Measurements from ENCODE around the gene SYCP3.

Gene SYCP3

DNA sequence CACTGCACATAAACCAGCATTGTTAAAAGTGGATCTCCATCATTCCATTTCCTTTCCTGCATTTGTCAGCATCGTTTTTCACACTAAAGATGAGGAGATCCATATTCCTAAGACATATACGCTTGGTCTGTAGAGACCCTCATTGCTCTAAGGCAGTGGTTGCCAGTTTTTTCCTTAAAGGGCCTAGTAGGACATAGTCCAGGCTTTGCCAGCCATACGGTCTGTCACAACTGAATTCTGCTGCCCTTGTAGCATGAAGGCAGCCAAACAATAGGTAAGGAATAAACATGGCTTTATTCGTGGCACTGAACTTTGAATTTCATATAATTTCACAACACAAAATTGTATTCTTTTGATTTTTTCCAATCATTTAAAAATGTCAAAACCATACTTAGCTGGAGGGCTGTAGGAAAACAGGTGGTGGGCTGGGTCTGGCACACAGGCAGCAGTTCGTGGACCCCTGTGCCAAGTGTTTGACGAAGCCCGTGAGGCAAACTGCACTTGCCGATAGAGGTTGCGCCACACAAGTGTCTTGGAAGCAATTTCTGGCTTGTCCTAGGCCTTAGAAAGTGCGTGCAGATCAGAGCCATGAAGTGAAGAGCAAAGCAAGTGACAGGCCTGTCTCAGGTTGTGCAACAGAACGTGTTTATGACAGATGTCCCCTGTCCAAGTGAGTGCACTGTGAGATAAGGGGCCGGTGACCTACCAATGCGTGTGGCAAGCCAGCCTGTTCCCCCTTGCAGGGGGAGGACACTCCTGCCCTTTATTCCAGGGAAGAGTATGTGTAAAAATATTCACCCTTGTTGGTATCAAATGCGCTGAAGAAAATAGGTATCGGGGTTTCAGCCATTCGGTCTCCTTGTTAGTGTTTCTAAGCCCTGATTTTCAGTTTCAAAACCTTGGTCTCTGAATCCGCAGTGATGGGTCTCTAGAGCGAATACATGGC, 42.7 kb downstream of the SYCP3 start:
- TF ChIP-seq, protein P1, sequence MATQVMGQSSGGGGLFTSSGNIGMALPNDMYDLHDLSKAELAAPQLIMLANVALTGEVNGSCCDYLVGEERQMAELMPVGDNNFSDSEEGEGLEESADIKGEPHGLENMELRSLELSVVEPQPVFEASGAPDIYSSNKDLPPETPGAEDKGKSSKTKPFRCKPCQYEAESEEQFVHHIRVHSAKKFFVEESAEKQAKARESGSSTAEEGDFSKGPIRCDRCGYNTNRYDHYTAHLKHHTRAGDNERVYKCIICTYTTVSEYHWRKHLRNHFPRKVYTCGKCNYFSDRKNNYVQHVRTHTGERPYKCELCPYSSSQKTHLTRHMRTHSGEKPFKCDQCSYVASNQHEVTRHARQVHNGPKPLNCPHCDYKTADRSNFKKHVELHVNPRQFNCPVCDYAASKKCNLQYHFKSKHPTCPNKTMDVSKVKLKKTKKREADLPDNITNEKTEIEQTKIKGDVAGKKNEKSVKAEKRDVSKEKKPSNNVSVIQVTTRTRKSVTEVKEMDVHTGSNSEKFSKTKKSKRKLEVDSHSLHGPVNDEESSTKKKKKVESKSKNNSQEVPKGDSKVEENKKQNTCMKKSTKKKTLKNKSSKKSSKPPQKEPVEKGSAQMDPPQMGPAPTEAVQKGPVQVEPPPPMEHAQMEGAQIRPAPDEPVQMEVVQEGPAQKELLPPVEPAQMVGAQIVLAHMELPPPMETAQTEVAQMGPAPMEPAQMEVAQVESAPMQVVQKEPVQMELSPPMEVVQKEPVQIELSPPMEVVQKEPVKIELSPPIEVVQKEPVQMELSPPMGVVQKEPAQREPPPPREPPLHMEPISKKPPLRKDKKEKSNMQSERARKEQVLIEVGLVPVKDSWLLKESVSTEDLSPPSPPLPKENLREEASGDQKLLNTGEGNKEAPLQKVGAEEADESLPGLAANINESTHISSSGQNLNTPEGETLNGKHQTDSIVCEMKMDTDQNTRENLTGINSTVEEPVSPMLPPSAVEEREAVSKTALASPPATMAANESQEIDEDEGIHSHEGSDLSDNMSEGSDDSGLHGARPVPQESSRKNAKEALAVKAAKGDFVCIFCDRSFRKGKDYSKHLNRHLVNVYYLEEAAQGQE (IDR thresholded peaks at IDR 0.05; ENCODE audit: insufficient replicate concordance, low read depth), result no peak
- no peak for TF ChIP-seq GABPA (IDR thresholded peaks at IDR 0.05; ENCODE audit: low read depth)
- TF ChIP-seq SPI1 (IDR thresholded peaks at IDR 0.05; ENCODE audit: borderline replicate concordance, low read depth), result no peak
- TF ChIP-seq, protein P2, sequence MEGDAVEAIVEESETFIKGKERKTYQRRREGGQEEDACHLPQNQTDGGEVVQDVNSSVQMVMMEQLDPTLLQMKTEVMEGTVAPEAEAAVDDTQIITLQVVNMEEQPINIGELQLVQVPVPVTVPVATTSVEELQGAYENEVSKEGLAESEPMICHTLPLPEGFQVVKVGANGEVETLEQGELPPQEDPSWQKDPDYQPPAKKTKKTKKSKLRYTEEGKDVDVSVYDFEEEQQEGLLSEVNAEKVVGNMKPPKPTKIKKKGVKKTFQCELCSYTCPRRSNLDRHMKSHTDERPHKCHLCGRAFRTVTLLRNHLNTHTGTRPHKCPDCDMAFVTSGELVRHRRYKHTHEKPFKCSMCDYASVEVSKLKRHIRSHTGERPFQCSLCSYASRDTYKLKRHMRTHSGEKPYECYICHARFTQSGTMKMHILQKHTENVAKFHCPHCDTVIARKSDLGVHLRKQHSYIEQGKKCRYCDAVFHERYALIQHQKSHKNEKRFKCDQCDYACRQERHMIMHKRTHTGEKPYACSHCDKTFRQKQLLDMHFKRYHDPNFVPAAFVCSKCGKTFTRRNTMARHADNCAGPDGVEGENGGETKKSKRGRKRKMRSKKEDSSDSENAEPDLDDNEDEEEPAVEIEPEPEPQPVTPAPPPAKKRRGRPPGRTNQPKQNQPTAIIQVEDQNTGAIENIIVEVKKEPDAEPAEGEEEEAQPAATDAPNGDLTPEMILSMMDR (IDR thresholded peaks at IDR 0.05; ENCODE audit: insufficient read depth, low read length), result no peak
- TF ChIP-seq POLR2AphosphoS5 (IDR thresholded peaks at IDR 0.05; ENCODE audit: low read depth), result peak; percentile 78
- H3K4me3 ChIP-seq (replicated peaks; ENCODE audit: insufficient read depth, low read length), result peak overlapping the region; percentile 85
- peak overlapping the region; percentile 86 for H3K27ac ChIP-seq (replicated peaks)
- H3K27me3 ChIP-seq (ENCODE audit: insufficient read depth, poor library complexity, severe bottlenecking), result no peaks in the 10 kb centered on the region
- peak; percentile 77 to 91 for DNase-seq (ENCODE audit: low read depth in 1 of 2, low spot score in 1 of 2)

DNA sequence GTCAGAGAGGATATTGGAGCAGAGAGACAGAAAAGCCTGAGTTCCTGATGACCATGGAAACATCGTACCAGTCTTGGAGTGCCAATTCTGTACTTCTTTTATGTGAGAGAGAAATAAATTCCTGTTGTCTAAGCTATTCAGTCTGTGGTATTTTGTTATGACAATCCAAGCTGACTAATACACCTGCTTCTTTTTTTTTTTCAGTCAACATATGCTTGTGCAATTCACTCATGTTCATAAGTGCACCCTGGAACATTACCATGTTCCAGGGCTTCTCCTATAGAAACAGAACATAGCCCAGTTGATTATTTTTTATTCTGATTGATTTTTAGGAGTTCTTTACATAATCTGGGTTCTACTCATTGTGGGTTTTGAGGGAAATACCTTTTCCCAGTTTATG, 43.6 kb downstream of the SYCP3 start:
- Histone ChIP-seq H3K27me3 (ENCODE audit: insufficient read depth, poor library complexity, severe bottlenecking) (no peaks in the 10 kb centered on the region), H3K27ac (replicated peaks) (peak overlapping the region; percentile 86; the same call in 1 of the 2 replicates), H3K4me3 (replicated peaks; ENCODE audit: insufficient read depth, low read length) (no peak overlapping the region)
- no peak for TF ChIP-seq POLR2AphosphoS5 (IDR thresholded peaks at IDR 0.05; ENCODE audit: low read depth)
- DNase-seq (ENCODE audit: low read depth in 1 of 2, low spot score in 1 of 2), result no peak

DNA sequence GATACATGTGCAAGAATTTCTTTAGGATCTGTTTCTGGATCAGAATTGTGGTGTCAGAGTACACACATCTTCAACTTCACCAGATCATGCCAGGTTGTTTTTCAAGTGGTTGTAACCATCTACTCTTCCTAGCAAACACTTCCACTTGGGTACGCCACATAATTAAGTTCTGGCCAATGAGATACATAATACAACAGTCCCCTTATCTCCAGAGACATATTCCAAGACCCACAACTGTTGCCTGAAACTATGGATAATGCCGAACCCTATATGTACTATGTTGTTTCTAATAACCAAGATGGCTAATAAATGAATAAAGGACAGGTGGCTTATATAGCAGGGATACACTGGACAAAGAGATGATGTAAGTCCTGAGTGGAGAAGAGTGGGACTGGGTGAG, 44.3 kb downstream of the SYCP3 start:
- DNase-seq (ENCODE audit: low read depth in 1 of 2, low spot score in 1 of 2), result no peak
- Histone ChIP-seq H3K27me3 (ENCODE audit: insufficient read depth, poor library complexity, severe bottlenecking) (no peaks in the 10 kb centered on the region), H3K4me3 (replicated peaks; ENCODE audit: insufficient read depth, low read length) (no peak overlapping the region), H3K27ac (replicated peaks) (no peak overlapping the region)
- TF ChIP-seq POLR2AphosphoS5 (IDR thresholded peaks at IDR 0.05; ENCODE audit: low read depth) (no peak), SPI1 (IDR thresholded peaks at IDR 0.05; ENCODE audit: borderline replicate concordance, low read depth) (no peak), GABPA (IDR thresholded peaks at IDR 0.05; ENCODE audit: low read depth) (no peak)
- TF ChIP-seq, protein P2 (IDR thresholded peaks at IDR 0.05; ENCODE audit: insufficient read depth, low read length), result no peak
- TF ChIP-seq, protein P1 (IDR thresholded peaks at IDR 0.05; ENCODE audit: insufficient replicate concordance, low read depth), result no peak

DNA sequence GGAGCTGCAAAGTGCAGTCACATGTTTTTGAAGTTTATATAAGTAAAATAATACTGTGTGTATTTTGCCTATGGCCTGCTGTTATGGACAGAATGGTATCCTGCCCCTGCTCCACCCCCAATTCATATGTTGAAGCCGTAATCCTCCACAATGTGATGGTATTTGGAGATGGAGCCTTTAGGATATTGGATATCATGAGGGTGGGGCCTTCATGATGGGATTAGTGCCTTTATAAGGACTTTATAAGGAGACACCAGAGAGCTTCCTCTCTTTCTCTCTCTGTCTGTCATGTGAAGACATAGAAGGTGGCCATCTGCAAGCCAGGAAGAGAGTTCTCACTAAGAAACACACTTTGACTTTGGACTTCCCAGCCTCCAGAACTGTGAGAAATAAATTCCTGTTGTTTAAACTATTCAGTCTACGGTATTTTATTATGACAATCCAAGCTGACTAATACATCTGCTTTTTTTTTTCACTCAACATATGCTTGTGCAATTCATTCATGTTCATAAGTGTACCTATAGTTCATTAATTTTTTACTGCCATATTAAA, 44.9 kb downstream of the SYCP3 start:
- Histone ChIP-seq H3K4me3 (replicated peaks; ENCODE audit: insufficient read depth, low read length) (no peak overlapping the region), H3K27me3 (ENCODE audit: insufficient read depth, poor library complexity, severe bottlenecking) (no peaks in the 10 kb centered on the region), H3K27ac (replicated peaks) (no peak overlapping the region)
- no peak for TF ChIP-seq GABPA (IDR thresholded peaks at IDR 0.05; ENCODE audit: low read depth)
- no peak for DNase-seq (ENCODE audit: low read depth in 1 of 2, low spot score in 1 of 2)

Data from HL-60 (cell line).